ENCODE data around the gene PSMD1.
"Not testable (repeated sequence)": the region's sequence is repeated elsewhere in the genome, so short reads cannot be mapped to it uniquely, and the experiment has no call there.

Gene PSMD1

DNA sequence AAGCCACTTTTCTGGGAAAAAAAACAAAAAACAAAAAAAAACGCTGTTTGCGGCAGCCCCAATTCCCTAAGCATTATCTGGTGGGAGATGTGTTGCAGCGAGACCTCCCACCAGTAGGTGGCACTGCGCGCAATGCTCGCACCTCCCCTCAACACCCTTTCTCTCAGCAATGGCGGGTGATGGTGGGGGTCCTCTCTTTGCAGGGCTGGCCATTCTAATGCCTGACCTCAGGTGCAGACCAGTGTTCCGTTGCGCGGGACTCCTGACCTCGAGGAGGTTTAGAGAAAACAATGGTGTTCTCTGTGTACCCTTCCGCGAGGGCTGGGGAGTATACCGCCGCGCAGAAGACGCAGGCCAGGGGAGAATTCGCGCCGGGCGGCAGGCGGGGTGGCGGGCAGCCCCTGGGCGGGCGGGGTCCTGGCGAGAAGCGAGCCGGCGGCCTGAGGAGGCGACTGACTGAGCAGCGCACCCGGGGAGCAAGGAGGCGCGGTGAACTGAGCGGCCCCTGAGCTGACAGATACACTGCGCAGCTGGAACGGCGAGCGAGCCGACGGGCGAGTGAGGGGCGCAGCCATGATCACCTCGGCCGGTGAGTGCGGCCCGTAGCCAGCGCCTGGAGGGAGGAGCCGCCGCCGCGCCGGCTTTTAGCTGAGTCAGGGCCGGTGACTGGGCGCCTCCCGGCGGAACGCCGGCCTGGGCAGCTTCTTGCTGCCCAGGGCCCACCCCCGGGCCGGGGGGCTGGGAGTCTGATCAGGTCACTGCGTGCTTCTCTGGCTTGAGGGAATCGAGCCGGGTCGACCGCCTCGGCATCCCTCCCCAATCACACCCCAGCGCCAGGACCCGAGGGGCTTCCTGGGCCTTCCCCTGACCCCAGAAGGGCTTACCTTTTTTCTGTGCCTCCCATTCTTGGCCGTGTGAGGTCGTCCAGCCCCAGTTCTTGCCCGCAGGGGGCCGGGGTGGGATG lies at the start of gene PSMD1:
TSS of gene PSMD1 (plus strand) at position 415 of the 964 bp plus-strand sequence. CDS start at position 574, 159 bp downstream.
- DNase-seq (ENCODE audit: low spot score): peak; percentile 93

DNA sequence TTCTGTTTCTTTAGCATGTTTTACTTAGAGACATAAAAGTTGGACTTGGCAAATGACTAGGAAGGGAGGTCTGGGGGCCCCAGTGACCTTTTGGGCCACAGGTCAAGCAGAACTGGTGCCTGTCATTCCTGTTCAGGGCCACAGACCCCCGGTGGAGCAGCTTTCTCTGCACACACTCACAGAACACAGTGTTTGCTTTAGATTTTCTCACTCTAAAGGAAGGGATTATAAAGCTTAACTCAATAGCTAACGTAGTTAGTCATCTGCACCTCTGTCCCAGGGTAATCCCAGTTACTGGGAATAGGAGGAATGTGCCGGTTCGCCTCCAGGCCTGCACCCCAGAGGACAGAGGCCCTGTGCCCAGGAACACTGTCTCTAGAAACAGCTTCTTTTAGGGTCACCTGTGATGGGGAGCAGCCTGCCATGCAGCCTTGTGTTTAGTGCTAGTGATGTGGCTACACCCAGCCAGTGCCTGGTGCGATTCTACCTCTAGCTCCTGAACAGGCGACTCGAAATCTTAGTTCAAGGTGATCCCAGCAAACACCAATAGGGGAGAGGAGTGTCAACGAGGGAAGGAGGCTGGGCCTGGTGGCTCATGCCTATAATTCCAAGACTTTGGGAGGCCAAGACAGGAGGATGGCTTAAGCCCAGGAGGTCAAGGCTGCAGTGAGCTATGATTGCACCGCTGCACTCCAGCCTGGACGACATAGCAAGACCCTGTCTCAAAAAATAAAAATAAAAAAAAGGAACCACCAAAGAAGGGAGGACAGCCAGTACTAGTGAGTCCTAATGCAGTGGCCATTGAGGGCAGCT lies 49.2 kb upstream of the PSMD1 start:
- DNase-seq (ENCODE audit: low spot score): no peak

DNA sequence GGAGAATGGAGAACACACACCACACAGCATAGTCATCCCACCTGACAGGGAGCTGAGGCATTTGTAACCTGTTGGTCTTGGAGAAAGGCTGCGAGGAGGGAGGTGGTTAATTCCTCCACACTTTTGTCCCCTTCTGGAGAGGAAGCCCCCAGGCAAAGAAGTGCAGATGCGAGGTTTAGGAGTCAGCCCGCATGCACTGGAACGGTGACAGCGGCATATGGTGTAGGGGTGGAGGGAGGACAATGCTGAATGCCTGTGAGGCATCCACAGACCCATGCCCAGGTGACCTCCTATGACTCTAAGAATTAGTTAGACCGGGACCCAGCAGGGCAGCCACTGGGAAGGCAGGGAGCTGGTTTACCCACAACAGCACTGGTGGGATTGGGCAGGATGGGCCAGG lies 48.5 kb upstream of the PSMD1 start:
- DNase-seq (ENCODE audit: low spot score): no peak

DNA sequence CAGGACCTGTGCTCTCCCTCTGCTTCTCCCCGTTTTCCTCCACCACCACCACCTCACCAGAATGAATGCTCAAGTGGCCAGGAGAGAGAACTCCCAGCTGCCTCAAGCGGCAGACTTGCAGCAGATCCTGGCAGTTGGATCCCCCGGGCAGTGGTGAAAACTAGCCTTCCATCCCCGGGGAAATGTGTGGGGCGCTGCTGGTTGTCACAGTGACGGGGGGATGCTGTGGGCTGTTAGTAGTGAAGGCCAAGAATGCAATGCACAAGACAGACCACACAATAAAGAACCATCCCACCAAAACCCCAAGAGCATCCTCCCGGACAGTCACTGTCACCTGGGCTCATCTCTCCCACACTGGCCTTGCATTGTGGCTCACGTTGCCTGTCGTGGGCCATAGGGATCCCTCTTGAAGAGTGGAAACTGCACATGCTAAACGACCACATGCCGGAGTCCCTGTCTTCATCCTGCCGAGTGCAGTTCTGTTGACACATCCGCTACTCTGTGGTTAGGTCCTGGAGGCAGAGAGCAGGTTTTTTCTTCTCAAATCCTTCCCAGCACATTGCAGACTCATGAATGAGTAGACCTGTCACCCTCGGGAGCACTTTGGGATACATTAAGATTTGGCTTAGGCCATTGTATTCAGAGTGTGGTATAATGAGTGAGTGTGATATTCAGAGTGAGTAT lies 47.3 kb upstream of the PSMD1 start:
- DNase-seq (ENCODE audit: low spot score): no peak

DNA sequence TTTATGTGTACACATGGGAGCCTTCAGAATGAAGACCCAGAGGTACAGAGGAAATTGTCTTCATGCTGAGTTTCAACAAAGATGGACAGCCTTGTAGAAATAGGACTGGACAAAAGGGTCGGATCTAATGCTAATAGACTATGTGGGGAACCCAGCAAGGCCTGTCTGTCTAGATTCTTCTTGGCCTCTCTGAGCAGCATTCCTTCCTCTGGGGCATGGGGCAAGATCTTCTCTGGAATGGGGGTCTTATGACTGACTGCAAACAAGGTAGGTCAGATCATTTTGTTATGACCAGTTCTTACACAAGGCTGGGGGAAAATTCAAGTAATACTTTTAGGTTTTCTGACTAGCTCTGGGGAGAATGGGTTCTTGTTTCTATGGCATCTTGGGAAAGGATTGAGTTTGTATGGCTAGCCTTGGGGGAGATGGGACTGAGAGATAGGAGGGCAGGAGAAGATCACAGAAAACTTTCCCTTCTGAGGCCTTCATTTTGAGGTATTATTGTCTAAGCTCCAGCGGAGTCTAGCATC lies 46.4 kb upstream of the PSMD1 start:
- DNase-seq (ENCODE audit: low spot score): no peak

DNA sequence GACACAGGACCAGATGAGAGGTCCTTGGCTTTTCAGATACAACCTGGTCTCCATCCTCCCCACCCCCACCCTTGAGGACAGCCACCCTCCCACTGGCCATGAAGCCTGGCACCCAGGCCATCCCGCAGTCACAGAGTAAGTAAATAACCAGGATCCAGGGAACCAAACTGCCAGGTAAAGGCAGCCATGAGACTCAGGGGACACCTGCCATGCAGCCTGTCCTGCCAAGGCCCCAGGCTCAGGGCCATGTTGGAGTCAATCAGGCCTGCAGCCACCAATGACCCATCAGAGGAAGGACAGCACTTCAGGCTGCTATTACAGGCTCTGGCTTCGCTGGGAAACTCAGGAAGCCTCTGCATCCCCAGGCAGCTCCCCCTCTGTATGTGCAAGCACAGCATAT lies 45.1 kb upstream of the PSMD1 start:
- DNase-seq (ENCODE audit: low spot score): no peak

DNA sequence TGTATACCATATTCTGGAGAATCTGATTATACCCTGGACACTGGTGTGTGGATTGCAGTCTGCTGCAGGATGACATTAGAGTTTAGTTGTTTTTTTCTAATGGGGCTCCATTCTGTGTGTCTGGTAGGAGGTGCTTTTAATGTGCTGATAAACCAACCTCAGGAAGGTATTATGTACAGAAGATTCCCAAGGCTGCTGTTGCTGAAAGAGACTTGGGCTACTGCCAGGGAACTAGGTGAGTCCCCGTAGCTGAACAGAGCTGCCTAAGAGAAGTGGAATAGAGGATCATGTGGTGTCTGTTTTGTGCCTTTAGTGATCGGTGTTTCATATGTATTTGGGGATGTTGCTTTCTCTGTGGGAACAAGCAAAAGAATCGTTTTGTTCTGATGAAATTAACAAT lies 44.2 kb upstream of the PSMD1 start:
- no peak for DNase-seq (ENCODE audit: low spot score)

DNA sequence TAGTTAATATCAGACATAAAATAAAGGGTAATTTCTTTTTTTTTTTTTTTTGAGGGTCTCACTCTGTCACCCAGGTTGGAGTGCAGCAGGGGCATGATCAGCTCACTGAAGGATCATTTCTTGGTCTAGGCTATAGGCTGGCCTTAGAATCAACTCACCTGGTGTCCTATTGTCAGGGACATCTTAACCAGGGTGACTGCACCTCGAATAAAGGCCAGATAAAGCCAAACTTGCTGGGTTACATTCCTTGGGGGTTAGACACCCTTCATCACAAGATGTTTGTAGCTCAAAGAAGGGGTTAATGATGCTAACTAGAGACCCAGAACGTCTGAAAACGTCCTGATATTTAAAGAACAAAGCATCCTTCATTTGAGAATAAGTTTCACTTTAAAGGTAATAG lies 42.8 kb upstream of the PSMD1 start:
- DNase-seq (ENCODE audit: low spot score): no peak

DNA sequence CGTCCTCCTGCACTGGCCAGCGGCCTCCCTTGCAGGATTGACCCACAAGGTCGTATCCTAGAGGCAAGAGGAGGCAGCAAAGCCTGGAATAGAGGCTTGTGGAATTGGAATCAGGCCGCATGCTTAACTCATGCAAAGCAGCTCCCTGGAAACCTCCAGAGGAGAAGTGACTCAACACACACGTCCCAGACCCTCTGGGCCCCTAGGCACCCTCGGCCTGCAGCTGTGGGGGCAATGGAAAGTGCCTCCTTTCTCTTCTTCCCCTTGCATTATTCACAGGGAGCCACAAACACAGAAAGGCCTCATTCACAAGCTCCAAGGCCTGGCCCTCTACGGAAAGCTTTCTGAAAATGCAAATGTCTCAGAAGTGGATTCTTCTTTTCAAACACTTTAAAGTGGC lies 41.2 kb upstream of the PSMD1 start:
- DNase-seq (ENCODE audit: low spot score): no peak

DNA sequence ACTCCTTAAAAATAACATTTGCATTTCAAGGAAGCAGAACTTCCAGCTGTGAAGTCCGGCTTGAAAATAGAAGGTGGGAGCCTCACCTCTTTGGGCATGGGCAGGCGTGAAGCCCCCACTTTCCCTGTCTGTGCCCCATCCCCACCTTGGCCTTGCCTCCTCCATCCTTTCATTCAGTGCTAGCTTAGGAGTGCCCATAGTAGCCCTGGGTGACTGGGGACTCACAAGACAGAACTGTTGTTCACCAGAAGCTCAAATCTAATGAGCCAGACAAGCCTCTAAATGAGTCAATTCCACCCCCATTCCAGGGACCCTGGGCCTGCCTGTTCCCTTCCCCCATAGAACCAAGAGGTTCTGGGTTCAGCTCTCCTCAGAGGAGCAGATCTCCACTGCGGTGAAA lies 40.7 kb upstream of the PSMD1 start:
- DNase-seq (ENCODE audit: low spot score): no peak

DNA sequence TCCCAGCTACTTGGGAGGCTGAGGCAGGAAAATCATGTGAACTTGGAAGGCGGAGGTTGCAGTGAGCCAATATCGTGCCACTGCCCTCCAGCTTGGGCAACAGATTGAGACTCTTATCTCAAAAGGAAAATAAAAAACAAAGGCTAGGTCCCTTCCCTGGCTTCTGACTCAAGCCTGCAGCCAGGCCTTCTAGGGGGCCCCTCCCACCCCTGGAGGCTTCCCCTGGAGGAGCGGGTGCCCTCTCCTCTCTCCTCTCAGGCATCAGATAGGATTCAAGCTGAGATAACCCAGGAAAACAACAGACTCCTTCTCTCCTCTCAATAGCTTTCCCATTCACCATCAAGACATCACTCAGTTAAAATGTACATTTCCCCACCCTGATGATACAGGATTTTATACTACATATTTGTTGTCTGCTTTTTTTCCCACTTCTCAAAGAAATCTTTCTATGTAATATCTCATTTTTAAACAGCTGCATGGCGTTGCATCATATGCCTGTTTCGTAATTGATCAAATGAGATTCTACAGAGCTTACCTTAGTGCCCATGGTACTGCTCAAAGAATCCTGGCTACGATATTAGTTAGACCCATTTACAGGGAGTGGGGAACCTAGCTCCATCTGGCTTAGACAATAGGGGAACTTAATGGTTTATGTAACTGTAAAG lies 40.0 kb upstream of the PSMD1 start:
- DNase-seq (ENCODE audit: low spot score): no peak

DNA sequence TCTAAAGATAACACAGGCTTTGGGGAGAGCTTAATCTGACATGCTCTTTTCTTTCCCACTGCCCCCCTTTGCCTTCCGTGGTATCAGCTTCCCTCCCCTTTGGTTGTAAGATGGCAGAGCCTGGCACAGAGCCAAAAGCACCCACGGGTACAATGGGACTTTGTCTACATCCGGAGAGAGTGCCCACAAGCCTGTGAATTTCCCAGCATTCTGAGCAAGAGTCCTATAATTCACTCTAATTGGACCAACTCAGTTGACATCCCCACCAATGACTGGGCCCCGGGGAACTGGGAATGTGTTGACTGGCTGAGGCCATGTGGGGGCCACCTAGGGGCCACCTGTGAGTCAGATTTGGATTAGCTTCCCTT lies 39.5 kb upstream of the PSMD1 start:
- no peak for DNase-seq (ENCODE audit: low spot score)

DNA sequence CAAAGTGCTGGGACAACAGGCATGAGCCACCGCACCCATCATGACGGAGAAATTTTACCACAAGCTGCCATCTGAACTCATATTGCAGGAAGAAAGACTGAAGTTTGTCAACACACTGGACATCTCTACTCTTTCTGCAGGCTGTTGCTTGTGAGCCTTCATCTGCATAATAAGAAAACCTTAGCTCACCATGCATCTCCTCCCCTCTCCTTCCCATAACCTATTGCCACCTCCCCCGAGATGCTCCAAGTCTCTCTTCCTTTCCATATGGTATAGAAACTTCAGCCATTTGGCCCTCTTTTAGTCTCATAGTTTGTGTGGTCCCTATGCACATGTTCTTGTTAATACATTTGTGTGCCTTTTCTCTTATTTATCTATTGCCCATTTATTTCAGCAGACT lies 38.5 kb upstream of the PSMD1 start:
- DNase-seq (ENCODE audit: low spot score): no peak

DNA sequence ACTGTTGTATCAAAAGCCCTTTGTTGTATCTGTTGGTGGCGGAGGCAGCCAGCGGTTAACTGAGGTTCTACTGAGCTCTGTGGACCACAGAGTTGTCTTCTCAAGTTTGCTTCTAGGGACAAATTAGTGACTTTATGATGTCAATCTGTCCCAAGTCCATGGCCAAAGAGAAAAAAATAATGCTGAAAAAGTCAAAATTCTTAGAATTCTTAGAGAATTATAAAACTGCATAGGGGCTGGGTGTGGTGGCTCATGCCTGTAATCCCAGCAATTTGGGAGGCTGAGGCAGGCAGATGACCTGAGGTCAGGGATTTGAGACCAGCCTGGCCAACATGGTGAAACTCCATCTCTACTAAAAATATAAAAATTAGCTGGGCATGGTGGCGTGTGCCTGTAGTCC lies 31.6 kb upstream of the PSMD1 start:
- DNase-seq (ENCODE audit: low spot score): not testable (repeated sequence)

DNA sequence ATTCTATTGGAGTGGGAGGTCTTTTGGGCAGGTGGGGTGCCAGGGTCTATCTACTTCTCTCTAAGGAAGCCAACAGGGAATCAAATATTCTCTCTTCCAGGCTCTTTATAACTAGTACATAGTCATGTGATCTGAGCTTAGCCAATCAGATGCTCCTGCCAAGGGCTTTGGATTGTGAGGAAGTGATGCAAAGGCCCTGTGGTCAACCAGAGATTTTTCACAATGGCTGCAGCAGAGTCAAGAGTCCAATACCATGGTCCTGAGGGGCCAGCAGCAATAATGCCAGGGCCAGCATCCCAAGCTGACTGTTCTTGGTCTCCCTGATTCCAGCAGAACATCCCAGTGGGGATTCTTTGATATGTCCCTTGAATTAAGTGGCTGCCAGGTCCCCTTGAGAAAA lies 27.8 kb upstream of the PSMD1 start:
- DNase-seq (ENCODE audit: low spot score): no peak

DNA sequence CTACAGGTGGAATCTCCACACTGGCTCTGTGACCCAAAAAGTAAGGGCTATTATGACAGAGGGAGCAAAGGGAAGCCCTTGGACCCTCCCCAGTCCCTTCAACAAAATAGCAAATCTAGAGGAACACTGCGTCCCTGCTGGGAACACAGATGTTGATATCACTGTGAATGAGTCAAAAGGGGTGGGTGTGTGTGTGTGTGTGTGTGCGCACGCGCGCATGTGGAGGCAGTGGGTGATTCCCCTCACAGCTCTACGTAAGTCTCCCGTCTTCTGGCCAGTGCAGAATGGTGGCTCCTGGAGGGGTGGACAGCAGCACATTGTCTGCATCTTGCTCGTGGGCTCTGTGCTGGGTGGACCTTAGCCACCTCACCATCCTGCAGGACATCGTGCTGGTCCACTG lies 27.1 kb upstream of the PSMD1 start:
- DNase-seq (ENCODE audit: low spot score): no peak

DNA sequence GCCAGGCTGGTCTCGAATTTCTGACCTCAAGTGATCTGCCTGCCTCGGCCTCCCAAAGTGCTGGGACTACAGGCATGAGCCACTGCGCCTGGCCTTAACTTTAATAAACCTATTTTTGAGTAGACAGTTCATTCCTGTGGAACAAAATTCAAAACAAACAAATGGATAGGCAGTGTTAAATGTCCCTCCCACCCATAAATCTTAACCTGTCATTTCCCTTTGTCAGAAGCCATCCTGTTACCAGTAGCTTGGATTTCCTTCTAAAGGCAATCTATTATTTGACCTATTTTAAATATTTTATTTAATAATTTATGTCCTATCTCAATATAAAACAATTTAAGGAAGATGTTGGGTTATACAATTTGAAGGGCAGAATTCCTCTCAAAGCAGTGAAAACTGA lies 25.9 kb upstream of the PSMD1 start:
- no peak for DNase-seq (ENCODE audit: low spot score)

DNA sequence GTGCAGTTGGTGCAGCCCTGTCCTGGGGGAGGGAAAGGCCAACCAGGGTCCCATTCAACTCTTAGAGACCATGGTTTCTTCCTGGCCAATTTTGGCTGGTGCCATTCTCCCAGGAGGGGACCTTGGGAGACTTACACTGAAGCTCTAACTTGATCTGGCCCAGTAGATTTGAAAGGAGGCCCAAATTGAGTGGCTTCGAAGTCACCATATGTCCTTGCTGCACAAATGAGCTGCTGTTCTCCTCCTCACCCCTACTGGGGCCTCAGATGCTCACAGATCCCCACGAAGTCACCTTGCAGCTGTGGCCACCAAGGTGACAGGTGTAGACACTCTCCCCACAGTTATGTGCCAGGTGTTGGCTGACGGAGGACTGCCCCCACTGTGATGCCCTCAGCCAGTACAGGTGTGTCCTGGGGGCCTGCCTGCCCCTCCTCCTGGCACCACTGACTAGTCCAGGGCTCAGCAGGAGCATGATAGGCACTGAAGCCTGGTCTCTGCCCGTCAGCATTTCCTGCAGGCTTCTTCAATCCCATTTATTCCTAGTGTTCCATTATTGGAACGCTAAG lies 24.0 kb upstream of the PSMD1 start:
- DNase-seq (ENCODE audit: low spot score): no peak

DNA sequence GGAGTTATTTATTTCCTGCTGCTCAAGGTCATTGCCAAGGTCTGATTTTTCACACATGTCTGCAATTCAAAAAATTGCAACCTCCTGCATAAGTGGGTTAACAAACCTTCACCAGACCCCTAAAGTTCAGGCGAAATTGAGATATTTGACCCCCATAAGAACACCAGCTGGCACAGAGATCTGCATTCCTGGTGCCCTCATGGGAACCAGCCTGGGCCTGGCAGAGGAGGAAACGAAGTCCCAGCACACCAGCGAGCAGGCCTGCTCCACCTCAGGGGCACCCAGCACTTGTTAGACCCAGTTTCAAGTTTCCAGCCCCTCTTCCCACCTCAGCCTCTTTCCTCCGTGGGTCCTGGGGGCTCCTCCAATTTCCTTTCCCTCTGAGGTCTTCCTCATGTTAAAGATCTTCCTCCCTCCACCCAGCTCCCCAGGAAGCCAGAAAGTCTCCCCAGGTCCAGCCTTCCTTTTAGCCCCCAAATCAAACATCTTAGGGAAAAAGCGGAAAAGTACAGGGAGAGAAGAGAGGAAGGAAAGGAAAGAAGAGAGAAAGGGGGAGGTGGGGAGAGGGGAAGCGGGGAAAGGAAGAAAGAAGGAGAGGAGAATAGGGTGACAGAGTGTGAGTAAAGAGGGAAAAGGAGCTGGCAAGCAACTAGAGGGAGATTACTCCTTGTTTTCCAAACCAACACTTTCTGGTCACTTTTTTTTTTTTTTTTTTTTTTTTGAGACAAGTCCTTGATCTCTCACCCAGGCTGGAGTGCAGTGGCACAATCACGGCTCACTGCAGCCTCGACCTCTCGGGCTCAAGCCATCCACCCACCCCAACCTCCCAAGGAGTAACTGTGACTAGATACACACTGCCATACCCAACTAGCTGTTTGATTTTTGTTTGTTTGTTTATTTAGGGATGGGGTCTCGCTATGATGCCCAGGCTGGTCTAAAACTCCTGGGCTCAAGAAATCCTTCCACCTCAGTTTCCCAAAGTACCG lies 23.2 kb upstream of the PSMD1 start:
- no peak for DNase-seq (ENCODE audit: low spot score)

DNA sequence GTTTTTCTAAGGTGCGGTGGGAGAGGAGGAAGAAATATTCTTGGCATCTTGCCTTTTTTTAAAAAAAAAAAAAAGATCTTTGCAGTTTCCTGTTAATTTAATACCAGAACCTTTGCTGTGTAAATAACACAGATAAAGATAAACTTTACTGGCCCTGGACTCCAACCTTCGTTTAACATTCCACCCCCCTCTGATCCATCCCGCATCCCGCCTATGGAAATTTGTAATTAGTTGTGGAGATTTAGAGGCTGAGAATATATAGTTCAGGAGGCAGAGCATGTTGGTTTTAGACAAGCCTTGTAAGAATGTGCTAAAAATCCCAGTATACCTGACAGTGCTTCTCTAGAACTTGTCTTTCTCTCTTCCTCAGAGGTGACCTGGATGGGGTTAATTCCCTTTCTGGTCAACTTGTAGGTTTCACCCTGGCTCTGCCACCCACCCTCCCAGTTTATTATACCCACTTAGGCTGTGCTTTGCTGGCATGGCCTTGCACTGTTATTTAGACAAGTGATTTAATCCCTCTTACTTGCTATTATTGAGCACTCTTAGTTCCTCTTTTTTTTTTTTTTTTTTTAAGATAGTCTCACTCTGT lies 22.3 kb upstream of the PSMD1 start:
- DNase-seq (ENCODE audit: low spot score): no peak

All from HuH-7 (cell line).